HUES6 (cell line): ENCODE data around the gene PRAMEF10.
"Not testable (repeated sequence)": the region's sequence is repeated elsewhere in the genome, so short reads cannot be mapped to it uniquely, and the experiment has no call there.

Experiments
- H3K27ac ChIP-seq: 2 replicates; pipeline ENCODE4 v1.7.0; 2013; ENCODE audit warnings: low read depth, mild to moderate bottlenecking, low read length, inconsistent platforms
- H3K27me3 ChIP-seq: 2 replicates; pipeline ENCODE4 v1.6.1; 2013; ENCODE audit warnings: low read length; ENCODE audit not compliant: control insufficient read depth, insufficient read depth
- H3K36me3 ChIP-seq: 2 replicates; pipeline ENCODE4 v1.6.1; 2013; ENCODE audit warnings: low read length; ENCODE audit not compliant: control insufficient read depth, insufficient read depth
- H3K4me1 ChIP-seq: 2 replicates; pipeline ENCODE4 v1.6.1; 2013; ENCODE audit warnings: low read length; ENCODE audit not compliant: control insufficient read depth, insufficient read depth
- H3K4me3 ChIP-seq: 2 replicates; pipeline ENCODE4 v1.5.1; 2013; ENCODE audit warnings: low read depth, low read length
- H3K9ac ChIP-seq: one replicate; pipeline ENCODE4 v1.6.1; 2013; ENCODE audit warnings: mild to moderate bottlenecking, low read length
- H3K9me3 ChIP-seq: 2 replicates; pipeline ENCODE4 v1.6.1; 2013; ENCODE audit warnings: low read depth, low read length; ENCODE audit not compliant: control insufficient read depth, insufficient read depth

Gene PRAMEF10

GRCh38 chr1:12856786-12857185 is 41.3 kb downstream of the PRAMEF10 start, which contains the start of gene PRAMEF2:
Gene PRAMEF2, plus strand, starts transcription at chr1:12857086. Its CDS starts 1,924 bp downstream, at chr1:12859010.
- H3K36me3 ChIP-seq, result not testable (repeated sequence)

DNA sequence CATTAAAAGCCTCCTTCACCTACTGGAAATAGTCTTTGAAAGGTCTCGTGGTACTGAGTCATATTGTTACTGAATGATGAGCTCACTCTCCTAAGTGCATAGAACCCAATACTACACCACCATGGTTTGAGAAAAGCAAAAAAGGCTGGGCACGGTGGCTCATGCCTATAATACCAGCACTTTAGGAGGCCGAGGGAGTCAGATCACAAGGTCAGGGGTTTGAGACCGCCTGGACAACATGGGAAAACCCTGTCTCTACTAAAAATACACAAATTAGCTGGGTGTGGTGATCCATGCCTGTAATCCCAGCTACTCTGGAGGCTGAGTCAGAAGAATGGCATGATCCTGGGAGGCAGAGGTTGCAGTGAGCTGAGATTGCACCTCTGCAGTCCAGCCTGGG is 46.3 kb downstream of the PRAMEF10 start:
- peaks cover 18% of the 10 kb centered on the region; the same call in 1 of the 2 replicates for H3K9me3 ChIP-seq
- no peaks in the 10 kb centered on the region for H3K27me3 ChIP-seq
- no peaks in the 10 kb centered on the region for H3K36me3 ChIP-seq
- no peak overlapping the region for H3K4me3 ChIP-seq
- H3K9ac ChIP-seq, result no peak overlapping the region
- no peaks in the 10 kb centered on the region for H3K4me1 ChIP-seq
- no peak overlapping the region for H3K27ac ChIP-seq

More at GRCh38 chr1:12856786-12857185, 41.3 kb downstream of the PRAMEF10 start, which contains the start of gene PRAMEF2:
- not testable (repeated sequence) for H3K4me3 ChIP-seq, H3K4me1 ChIP-seq, H3K27ac ChIP-seq, H3K9ac ChIP-seq, H3K27me3 ChIP-seq
- peaks cover 10% of the 10 kb centered on the region; the same call in 1 of the 2 replicates for H3K9me3 ChIP-seq

- H3K9ac ChIP-seq, H3K36me3 ChIP-seq, H3K27me3 ChIP-seq, H3K4me3 ChIP-seq, H3K4me1 ChIP-seq, H3K27ac ChIP-seq: not testable (repeated sequence)
- H3K9me3 ChIP-seq, result peaks cover 18% of the 10 kb centered on the region; the same call in 1 of the 2 replicates
Measured at GRCh38 chr1:12848620-12849019, 49.5 kb downstream of the PRAMEF10 start, which contains the start of gene HNRNPCL1. Gene HNRNPCL1, minus strand, starts transcription at chr1:12848720. Its CDS starts 431 bp downstream, at chr1:12848289.
